Measurements from ENCODE around the gene COL5A2.

COL5A2 gene

GRCh38 chr2:189102735-189103134 is 76.8 kb downstream of the COL5A2 start:
- no peak for DNase-seq (ENCODE audit: low read depth in 2 of 2)

- no peak for DNase-seq (ENCODE audit: low read depth in 2 of 2)
Observed at GRCh38 chr2:189097934-189098333, 81.6 kb downstream of the COL5A2 start.

GRCh38 chr2:189096769-189097447 is 82.7 kb downstream of the COL5A2 start:
- DNase-seq (ENCODE audit: low read depth in 2 of 2): peak; percentile 71 to 75

- DNase-seq (ENCODE audit: low read depth in 2 of 2): no peak
Observed at GRCh38 chr2:189095101-189095500, 84.5 kb downstream of the COL5A2 start.

GRCh38 chr2:189092936-189093335 is 86.6 kb downstream of the COL5A2 start:
- peak; percentile 57 to 59 for DNase-seq (ENCODE audit: low read depth in 2 of 2)

- no peak for DNase-seq (ENCODE audit: low read depth in 2 of 2)
Observed at GRCh38 chr2:189091253-189091652, 88.3 kb downstream of the COL5A2 start.

- DNase-seq (ENCODE audit: low read depth in 2 of 2): no peak
Observed at GRCh38 chr2:189088591-189089205, 90.9 kb downstream of the COL5A2 start.

GRCh38 chr2:189086710-189087109 is 92.9 kb downstream of the COL5A2 start:
- DNase-seq (ENCODE audit: low read depth in 2 of 2): peak; percentile 80 to 85

- no peak for DNase-seq (ENCODE audit: low read depth in 2 of 2)
Observed at GRCh38 chr2:189086250-189086649, 93.3 kb downstream of the COL5A2 start.

GRCh38 chr2:189083606-189084005 is 96.0 kb downstream of the COL5A2 start:
- DNase-seq (ENCODE audit: low read depth in 2 of 2): no peak

GRCh38 chr2:189083106-189083505 is 96.5 kb downstream of the COL5A2 start:
- DNase-seq (ENCODE audit: low read depth in 2 of 2): no peak

GRCh38 chr2:189082376-189082975 is 97.1 kb downstream of the COL5A2 start:
- DNase-seq (ENCODE audit: low read depth in 2 of 2): peak; percentile 30 to 41

- no peak for DNase-seq (ENCODE audit: low read depth in 2 of 2)
Observed at GRCh38 chr2:189076572-189076971, 103.0 kb downstream of the COL5A2 start.

GRCh38 chr2:189076120-189076519 is 103.4 kb downstream of the COL5A2 start:
- DNase-seq (ENCODE audit: low read depth in 2 of 2): no peak

- no peak for DNase-seq (ENCODE audit: low read depth in 2 of 2)
Observed at GRCh38 chr2:189074506-189074905, 105.1 kb downstream of the COL5A2 start.

GRCh38 chr2:189072036-189072435 is 107.5 kb downstream of the COL5A2 start:
- DNase-seq (ENCODE audit: low read depth in 2 of 2): no peak

GRCh38 chr2:189069855-189070619 is 109.5 kb downstream of the COL5A2 start:
- no peak for DNase-seq (ENCODE audit: low read depth in 2 of 2)

- no peak for DNase-seq (ENCODE audit: low read depth in 2 of 2)
Observed at GRCh38 chr2:189066037-189066436, 113.5 kb downstream of the COL5A2 start.

- no peak for DNase-seq (ENCODE audit: low read depth in 2 of 2)
Observed at GRCh38 chr2:189060096-189060642, 119.4 kb downstream of the COL5A2 start.

- DNase-seq (ENCODE audit: low read depth in 2 of 2): no peak
Observed at GRCh38 chr2:189057316-189057715, 122.2 kb downstream of the COL5A2 start.

GRCh38 chr2:189056200-189057106 is 123.1 kb downstream of the COL5A2 start:
- no peak for DNase-seq (ENCODE audit: low read depth in 2 of 2)

Data from fibroblast of skin of left biceps (primary cell).